ENCODE data around the gene CCDC3.
"Not testable (repeated sequence)": the region's sequence is repeated elsewhere in the genome, so short reads cannot be mapped to it uniquely, and the experiment has no call there.

The CCDC3 gene

GRCh38 chr10:13000431-13000830 lies 1.1 kb downstream of the CCDC3 start:
- DNase-seq (ENCODE audit: low spot score), result no peak

GRCh38 chr10:12999849-13000248 lies 1.7 kb downstream of the CCDC3 start:
- no peak for DNase-seq (ENCODE audit: low spot score)

- DNase-seq (ENCODE audit: low spot score), result no peak
Measured at GRCh38 chr10:12995425-12995861, 6.1 kb downstream of the CCDC3 start.

DNA sequence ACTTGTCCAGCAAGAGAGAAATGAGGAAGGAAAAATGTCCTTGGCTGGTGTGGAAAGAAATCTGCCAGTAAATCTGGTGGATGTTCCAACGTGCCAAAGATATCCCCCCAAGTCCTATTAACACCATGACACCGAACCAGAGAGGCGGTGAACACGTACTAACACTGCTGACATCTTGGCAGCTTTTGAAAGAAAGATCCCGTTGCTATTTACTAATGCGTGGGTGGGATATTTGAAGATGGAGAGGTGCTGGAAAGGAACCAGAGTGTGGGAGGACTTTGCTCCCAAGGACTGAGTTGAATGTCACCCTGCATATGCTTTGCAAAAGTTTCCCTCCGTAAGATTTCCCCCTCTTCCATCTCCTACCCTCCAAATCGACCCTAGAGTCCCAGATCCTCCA lies 7.9 kb downstream of the CCDC3 start:
- no peak for DNase-seq (ENCODE audit: low spot score)

DNA sequence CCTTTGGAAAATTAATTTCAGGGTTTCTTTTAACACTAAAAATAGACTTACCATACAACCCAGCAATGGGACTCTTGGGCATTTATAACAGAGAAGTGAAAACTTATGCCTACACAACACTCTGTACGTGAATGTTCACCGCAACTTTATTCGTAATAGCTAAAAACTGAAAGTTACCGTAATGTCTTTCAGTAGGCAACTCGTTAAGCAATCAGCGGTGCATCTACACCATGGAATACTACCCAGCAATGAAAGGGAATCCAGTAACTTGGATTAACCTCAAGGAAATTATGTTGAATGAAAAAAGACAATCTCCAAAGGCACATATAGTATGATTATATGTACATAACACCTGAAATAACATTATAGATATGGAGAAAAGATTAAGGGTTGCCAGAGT lies 16.2 kb downstream of the CCDC3 start:
- DNase-seq (ENCODE audit: low spot score), result no peak

- no peak for DNase-seq (ENCODE audit: low spot score)
Measured at GRCh38 chr10:12984165-12984747, 17.3 kb downstream of the CCDC3 start.

GRCh38 chr10:12983568-12983967 lies 17.9 kb downstream of the CCDC3 start:
- DNase-seq (ENCODE audit: low spot score), result not testable (repeated sequence)

GRCh38 chr10:12981570-12981969 lies 19.9 kb downstream of the CCDC3 start:
- no peak for DNase-seq (ENCODE audit: low spot score)

GRCh38 chr10:12980713-12981306 lies 20.7 kb downstream of the CCDC3 start:
- no peak for DNase-seq (ENCODE audit: low spot score)

DNA sequence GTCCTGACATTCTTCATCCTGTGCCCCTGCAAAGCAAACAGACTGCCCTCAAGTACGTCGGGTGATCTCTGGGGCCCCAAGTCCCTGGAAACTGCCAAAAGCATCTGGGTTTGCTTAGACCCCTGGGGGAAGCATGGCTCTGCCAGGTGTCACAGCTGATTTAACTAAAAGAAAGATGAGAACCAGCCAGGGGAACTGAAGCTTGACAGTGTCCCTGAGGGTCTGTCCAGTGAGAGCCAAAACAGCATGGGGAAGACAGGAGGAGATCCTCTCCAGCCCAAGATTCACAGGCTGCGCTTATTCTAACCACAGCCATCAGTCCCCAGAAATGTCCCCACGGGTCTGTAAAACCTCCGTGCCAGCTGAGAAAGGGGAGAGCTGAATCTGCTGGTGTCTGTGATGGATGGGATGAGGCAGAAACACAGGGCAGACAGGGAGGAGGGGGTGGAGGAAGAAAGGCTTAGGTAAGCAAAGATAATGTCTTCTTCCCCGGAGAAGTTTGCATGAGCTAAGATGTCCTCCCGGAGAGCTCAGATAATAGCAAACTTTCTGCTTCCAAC lies 21.3 kb downstream of the CCDC3 start:
- no peak for DNase-seq (ENCODE audit: low spot score)

GRCh38 chr10:12978891-12979290 lies 22.6 kb downstream of the CCDC3 start:
- no peak for DNase-seq (ENCODE audit: low spot score)

DNA sequence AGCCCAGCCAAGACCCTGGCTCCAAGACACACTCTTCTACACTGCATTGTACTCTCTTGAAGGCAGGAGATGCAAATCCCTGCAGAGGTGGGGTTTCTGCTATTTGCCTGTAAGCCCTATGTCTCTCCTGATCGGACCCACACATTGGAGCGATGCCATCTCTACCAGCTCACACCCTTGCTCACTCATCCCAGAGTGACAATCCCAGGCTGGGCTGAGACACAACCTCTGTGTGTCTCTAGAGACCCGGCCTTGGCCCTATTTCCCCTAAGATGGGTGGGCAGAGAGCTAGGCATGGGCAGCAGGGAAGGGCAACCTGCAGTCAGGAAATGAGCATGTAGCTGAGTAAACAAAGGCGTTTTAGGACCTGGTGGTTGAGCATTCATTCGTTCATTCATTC lies 25.6 kb downstream of the CCDC3 start:
- no peak for DNase-seq (ENCODE audit: low spot score)

DNA sequence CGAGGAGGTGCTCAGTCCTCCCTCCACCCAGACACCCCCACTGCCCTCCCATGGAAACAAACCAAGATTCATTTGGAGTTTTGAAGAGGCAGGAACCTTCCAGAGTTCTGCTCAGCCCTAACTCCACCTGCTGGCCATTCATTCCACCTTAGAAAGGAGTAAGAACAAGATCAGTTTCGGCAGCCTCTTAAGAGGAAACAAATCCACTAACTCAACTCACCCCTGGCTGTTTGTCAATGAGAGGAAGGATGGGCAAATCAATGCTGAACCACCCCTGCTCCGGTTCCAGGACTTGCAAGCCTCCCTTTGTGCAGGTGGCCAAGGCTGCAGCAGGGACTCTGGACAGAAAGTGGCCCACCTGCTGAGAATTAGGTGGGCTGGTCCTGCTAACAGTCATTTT lies 26.2 kb downstream of the CCDC3 start:
- no peak for DNase-seq (ENCODE audit: low spot score)

- no peak for DNase-seq (ENCODE audit: low spot score)
Measured at GRCh38 chr10:12974491-12975199, 26.9 kb downstream of the CCDC3 start.

GRCh38 chr10:12974078-12974477 lies 27.4 kb downstream of the CCDC3 start:
- no peak for DNase-seq (ENCODE audit: low spot score)

DNA sequence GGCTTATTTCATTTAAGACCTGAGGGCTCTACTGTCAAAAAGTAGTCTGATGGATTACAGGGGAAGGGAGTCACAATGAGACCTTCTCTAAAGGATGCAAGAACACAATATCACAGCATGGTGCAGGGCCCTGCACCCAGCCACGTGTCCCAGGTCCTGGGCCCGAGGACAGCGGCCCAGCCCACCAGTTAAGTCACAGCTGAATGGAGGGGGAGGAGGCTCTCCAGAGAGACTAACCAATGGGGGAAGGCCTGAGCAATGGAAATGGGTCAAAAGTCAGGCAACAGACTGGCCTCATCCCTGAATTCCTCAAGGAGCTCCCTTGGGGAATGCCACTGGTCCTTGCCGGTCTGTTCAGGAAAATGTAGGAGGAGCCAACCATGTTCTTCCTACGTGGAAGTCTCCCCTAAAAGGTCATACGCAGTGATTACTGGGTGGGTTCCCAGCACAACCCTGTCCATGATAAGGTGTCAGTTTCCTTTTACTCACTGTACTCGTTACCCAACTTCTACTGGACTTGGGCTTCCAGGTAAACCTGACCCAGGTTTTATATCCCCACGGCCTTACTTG lies 28.3 kb downstream of the CCDC3 start:
- no peak for DNase-seq (ENCODE audit: low spot score)

GRCh38 chr10:12972146-12972545 lies 29.4 kb downstream of the CCDC3 start:
- DNase-seq (ENCODE audit: low spot score), result no peak

DNA sequence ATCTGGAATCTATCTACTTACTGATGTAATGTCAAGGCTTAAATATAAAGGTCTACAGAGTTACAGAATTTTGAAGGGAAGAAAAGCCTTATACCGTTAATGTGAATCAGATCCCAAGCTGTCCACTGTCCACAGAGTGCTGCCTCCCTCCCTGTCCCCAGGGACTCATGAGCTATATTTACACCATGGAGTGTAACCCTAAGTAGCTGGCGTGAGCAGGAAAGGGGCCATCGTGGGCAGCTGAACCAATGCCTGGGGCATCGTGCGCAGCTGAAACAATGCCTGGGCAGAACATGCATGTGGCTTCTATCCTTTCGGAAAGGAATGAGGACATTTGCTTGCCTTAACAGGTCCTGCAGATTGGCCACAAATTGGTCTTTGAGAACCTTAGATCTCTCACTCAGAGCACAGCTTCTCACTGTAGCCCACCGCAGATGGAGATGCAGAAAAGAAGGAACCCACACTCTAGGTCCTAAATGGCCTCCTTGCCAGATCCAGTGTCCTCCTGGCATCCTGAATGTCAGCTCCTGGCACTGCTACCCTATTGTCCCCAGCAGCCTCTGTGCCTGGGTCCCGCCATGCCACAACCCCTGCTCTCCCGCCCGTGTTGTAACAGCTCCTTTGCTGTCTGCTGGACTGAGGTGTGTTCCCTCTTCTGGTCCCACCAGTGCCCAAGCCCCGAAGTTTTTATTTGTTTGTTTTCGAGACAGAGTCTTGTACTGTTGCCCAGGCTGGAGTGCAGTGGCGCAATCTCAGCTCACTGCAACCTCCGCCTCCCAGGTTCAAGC lies 30.3 kb downstream of the CCDC3 start:
- no peak for DNase-seq (ENCODE audit: low spot score)

DNA sequence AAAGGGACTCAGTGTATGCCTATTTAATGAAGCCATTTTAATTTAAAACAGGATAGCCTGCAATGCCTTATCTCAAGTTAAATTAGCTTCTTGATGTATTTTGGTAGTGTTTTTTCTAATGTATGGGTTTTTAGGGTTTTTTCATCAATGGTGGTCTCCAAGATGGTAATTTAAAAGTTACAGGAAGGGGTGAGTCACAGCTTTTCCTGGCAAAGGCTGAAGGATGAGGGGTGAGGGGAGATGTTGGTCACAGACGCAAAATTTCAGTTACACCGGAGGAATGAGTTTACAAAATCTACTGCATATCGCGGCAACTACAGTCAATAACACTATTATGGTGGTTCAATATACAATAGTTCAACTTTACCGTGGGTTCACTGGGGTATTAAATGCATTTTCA lies 31.6 kb downstream of the CCDC3 start:
- DNase-seq (ENCODE audit: low spot score), result no peak

- DNase-seq (ENCODE audit: low spot score), result no peak
Measured at GRCh38 chr10:12966067-12966466, 35.4 kb downstream of the CCDC3 start.

DNA sequence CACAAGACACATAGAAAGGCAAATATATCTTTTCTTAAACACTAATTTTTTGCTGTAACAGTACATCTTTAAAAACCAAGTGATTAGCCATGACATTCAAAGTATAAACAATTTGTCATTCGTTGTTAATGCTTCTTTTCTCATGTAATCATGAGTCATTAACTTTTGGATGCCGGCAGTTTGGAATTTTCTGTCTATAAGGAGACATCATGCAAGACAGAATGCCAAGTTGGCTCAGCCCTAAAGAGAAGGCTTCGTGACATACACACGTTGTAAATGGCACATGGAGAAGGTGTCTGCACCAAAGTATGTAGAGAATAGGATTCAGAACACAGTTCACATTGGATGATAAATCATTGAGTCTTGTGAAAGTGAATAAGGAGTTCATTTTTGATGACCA lies 35.9 kb downstream of the CCDC3 start:
- DNase-seq (ENCODE audit: low spot score), result no peak

DNA sequence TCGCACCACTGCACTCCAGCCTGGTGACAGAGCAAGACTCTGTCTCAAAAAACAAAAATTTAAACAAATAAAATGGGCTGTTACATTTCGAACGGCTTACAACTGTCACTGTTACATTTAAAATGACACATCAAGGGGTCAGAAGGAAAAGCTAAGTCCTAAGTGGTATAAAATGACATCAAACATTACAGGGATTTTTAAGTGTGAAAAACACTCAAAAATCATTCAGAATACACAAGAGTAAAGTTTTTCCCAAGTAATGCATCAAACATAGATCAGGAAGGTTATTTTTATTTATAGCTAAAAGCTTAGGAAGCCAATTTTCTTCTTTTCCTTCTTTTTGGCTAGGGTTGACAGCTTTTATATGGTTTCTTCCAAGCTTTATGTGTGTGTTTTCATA lies 39.0 kb downstream of the CCDC3 start:
- no peak for DNase-seq (ENCODE audit: low spot score)
